Lower leg skin (tissue), 3 donors: Measurements from ENCODE around the gene STOM.

Experiments
- CTCF ChIP-seq, 3 donors: fragments of 450-650 bp; IDR thresholded peaks; one replicate each; pipeline ENCODE4 v1.5.1; 2016; ENCODE audit warnings: antibody characterized with exemption in 3 of 3, mild to moderate bottlenecking in 3 of 3, moderate library complexity in 2 of 3
- POLR2A ChIP-seq, 2 donors: fragments of 450-650 bp; IDR thresholded peaks; one replicate each; pipeline ENCODE4 v1.6.1; 2016 to 2017; ENCODE audit warnings: antibody characterized with exemption in 2 of 2, mild to moderate bottlenecking in 1 of 2, moderate library complexity in 1 of 2

- no peak for TF ChIP-seq CTCF (IDR thresholded peaks at IDR 0.05)
- TF ChIP-seq POLR2A (IDR thresholded peaks at IDR 0.05), result no peak
These were observed 65.3 kb downstream of the STOM start for GRCh38 chr9:121304707-121305106.
